Epidermal melanocyte (primary cell): ENCODE data around the gene KLHL33.

Experiments used
- DNase-seq: peaks from one replicate; pipeline ENCODE4 v3.0.0; 2011; ENCODE audit warnings: low spot score; ENCODE audit not compliant: insufficient read length

The KLHL33 gene

GRCh38 chr14:20413744-20414082 is 22.3 kb downstream of the KLHL33 start:
- no peak for DNase-seq

- DNase-seq: peak; percentile 76
Measured at GRCh38 chr14:20412876-20413743, 22.9 kb downstream of the KLHL33 start, which contains the start of gene TEP1. Gene TEP1, minus strand, starts transcription at chr14:20413501. Its CDS starts 5,062 bp downstream, at chr14:20408439.

GRCh38 chr14:20412411-20412810 is 23.6 kb downstream of the KLHL33 start:
- DNase-seq: no peak

DNA sequence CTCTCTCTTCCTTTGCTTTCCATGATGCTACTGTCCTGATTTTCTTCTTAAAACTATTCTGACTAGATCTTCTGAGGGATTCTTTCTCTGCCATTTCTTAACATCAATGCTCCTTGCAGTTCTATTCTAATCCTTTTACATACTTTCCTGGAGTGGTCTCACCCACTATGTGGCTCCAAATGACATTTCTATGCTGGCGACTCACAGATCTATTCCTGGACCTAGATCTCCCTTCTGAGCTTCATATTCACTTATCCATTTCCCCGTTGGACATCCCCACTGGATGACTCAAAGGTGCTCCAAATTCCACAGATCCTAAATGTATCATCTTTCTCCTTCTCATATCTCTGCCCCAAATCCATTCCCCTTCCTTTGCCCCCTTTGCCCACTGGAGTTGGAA is 26.7 kb downstream of the KLHL33 start:
- no peak for DNase-seq

GRCh38 chr14:20403521-20403920 is 32.4 kb downstream of the KLHL33 start:
- no peak for DNase-seq

- DNase-seq: no peak
Measured at GRCh38 chr14:20400965-20401593, 34.9 kb downstream of the KLHL33 start.

GRCh38 chr14:20400589-20400964 is 35.4 kb downstream of the KLHL33 start:
- DNase-seq: no peak

GRCh38 chr14:20397511-20397910 is 38.5 kb downstream of the KLHL33 start:
- no peak for DNase-seq

- no peak for DNase-seq
Measured at GRCh38 chr14:20391505-20391904, 44.5 kb downstream of the KLHL33 start.

DNA sequence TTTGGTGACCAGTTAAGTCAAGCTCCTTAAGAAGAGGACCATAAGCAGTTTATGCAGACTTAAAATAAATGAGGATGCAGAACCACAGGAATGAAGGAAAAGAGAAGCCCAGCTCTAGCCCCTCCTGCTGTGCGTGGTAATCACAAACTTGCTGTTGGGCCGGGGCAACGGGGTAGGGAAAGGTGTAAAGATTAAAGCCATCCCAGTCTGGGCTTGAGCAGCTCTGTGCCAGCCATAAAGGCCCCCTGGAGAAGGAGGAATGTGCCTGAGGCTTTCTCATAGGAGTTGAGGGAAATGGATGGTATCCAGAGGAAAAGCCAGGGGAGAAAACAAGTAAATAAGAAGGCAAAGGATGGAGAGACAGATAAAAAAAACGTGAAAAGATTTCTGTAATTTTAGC is 47.8 kb downstream of the KLHL33 start:
- no peak for DNase-seq

DNA sequence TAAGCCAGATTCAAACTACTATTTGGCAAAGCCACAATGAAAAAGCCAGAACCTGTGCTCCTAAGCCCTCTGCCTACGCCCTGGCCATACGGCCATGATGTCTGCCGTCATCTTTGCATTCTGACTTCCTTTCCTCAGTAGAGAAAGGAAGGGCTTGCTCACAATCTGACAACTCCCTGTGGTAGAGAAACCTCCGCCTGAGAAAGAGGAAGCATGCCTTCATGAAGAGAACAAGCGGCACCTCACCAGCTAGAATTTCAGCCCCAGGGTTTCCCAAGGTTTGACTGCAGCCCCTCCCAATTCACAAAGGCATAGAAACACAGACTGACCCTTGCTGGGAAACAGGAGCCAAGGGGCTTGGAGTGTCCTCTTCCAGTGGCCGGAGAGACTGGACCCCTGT is 48.4 kb downstream of the KLHL33 start:
- no peak for DNase-seq

GRCh38 chr14:20386276-20386855 is 49.6 kb downstream of the KLHL33 start:
- DNase-seq: no peak

- DNase-seq: no peak
Measured at GRCh38 chr14:20384886-20385285, 51.1 kb downstream of the KLHL33 start.

DNA sequence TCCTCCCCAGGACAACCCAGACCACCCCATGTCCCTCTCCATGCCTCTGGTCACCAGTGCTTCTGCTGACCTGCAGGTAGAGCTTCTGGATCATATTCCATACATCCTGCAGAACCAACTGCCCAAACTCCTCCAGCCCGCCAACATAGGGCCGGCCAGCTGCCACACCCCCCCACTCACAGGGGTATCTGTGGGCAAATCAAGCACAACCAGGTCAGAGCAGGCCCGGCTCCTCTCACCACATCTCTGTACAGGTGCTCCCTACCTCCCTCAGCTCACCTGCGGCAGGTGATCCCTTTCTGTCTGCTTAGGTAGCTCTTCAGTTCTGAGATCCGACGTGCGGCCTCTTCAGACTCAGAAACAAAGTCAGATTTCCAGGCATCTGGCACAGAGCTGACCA is 51.6 kb downstream of the KLHL33 start:
- DNase-seq: no peak

DNA sequence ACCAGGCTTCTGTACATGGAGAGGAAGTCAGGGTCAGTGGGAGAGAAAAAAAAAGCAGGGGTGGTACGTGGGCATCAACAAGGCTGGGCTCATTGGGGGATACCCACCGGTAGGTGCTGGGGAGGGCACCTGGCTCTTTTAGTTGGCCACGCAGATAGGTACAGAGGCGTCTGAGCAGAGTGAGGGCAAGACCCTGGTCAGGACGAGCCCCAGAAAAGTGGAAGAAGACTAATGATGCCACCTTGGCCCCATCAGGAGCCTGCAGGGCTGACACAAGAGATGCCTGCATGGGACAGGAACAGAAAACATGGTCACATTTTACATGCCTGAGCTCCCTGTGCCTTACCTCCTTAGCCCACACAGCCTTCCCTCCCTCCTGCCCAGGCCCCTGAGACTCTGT is 52.3 kb downstream of the KLHL33 start:
- no peak for DNase-seq

GRCh38 chr14:20383032-20383431 is 52.9 kb downstream of the KLHL33 start:
- DNase-seq: no peak

GRCh38 chr14:20382526-20382925 is 53.4 kb downstream of the KLHL33 start:
- DNase-seq: no peak

DNA sequence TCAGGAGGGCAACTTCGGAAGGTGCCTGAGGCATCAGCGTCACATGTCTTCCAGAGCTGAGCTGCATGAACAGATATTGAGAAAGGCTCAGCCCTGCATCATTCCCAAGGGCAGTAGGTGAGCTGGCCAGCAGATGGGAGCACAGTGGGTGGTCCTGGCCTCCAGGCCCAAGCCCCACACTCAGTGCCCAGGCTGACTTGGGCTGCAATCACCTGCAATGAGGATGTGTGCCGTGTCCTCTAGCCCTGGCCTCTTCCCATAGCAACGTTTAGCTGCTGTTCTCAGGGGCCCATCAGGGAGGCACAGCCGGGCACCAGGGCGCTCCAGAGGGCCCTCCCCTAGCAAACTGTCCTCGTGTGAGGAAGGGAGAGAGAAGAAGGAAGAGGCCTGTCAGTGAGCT is 54.6 kb downstream of the KLHL33 start:
- DNase-seq: no peak

DNA sequence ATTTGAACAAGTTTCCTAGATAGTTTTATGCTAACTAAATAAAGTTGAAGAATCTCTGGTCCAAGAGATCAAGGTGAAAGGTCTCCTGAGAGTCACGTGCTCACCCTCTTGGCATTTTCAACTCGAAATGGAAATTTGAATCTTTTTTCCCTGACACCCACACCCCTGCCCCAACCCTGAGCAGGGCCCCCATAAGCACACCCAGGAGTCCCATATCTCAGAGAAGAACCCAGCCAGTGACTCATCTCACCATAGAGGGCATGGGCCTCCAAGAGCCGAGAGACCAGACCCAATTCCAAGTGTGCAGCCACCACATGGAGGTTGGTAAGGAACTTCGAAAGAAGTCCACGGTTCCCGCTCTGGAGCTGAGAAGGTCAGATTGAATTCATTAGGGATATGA is 55.3 kb downstream of the KLHL33 start:
- DNase-seq: no peak

GRCh38 chr14:20379743-20380142 is 56.2 kb downstream of the KLHL33 start:
- no peak for DNase-seq

DNA sequence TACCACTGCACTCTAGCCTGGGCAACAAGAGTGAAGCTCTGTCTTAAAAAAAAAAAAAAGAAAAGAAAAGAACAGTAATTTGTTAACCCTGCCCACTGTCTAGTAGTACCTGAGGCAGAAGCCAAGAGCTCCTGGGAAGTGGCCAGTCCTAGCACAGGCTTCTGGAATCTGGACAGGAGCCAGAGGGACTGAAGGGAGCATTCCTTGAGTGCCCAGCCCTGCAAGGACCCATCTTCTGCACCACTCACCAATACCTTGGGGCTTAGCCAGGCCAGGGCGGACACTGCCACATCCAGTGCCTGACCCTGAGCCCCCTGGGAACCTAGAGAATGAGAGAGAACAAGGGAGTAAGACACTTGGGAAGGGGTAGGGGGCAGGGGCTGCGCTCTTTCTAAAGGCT is 58.8 kb downstream of the KLHL33 start:
- no peak for DNase-seq

DNA sequence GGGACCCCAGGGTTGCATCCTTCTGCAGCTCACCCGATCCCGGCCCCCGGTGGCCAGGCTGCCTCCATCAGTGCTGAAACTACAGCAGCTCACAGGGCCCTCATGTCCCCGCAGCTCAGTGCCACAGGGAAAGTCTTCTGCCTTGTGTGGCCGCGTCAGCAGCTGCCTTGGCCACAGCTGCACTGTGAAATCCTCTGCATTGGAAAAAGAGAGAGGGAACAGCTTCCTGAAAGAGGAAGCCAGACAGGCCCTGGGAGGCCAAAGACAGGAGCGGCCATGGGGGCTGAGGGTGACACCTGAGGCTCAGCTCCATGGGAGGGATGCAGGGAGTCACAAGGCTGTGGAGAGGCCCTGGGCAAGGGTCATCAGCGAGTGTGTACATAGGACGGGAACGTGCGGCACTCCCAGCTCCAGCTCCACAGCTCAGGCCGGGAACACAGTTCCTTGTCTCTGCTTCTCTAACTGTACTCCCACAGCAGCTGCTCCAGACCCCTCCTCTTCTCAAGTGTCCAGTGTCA is 59.8 kb downstream of the KLHL33 start:
- DNase-seq: no peak
